ENCODE results near the gene YEATS2. TPM values are rescaled to one million over a fixed set of nuclear protein-coding genes. Genes with fewer than 3 reads are reported as not detected.

Gene YEATS2
- total and polyA plus RNA-seq, 2 of the 4 experiments (the other 2 are of a cell fraction) = 30.1 to 43.0 TPM

GRCh38 chr3:183743231-183743630 is 45.6 kb downstream of the YEATS2 start:
- Histone ChIP-seq H3K79me1 (ENCODE audit: low read depth in 1 of 2, low read length in 2 of 2) (peaks cover 19 to 21% of the 10 kb centered on the region in 2 experiments), H3K4me3 (ENCODE audit: insufficient read depth, low read depth, low read length) (no peak overlapping the region), H2BK5ac (ENCODE audit: low read depth, low read length, poor library complexity, severe bottlenecking) (no peak overlapping the region), H2BK20ac (ENCODE audit: low read depth, low read length) (no peak overlapping the region), H3K14ac (replicated peaks; ENCODE audit: low read depth, low read length) (no peak overlapping the region), H3K18ac (ENCODE audit: low read depth, low read length) (no peak overlapping the region), H3K23ac (ENCODE audit: low read depth, low read length) (no peak overlapping the region), H4K5ac (ENCODE audit: low read depth, low read length) (no peak overlapping the region), H2AK9ac (replicated peaks; ENCODE audit: low read depth, low read length, poor library complexity) (no peak overlapping the region), H3K9ac (ENCODE audit: low read depth, low read length) (no peak overlapping the region), H3K9me1 (ENCODE audit: insufficient read depth, low read length) (no peaks in the 10 kb centered on the region), H3K27me3 (ENCODE audit: control insufficient read depth, insufficient read depth, low read length) (no peaks in the 10 kb centered on the region), H4K20me1 (ENCODE audit: insufficient read depth, low read length) (no peaks in the 10 kb centered on the region; the same call in 1 of the 2 replicates), H2AK5ac (ENCODE audit: low read depth, low read length) (no peak overlapping the region), H2AFZ (replicated peaks; ENCODE audit: low read length, poor library complexity) (no peak overlapping the region), H3K4me1 (ENCODE audit: control insufficient read depth, insufficient read depth, low read length) (no peaks in the 10 kb centered on the region; the same call in 1 of the 2 replicates), H4K91ac (ENCODE audit: insufficient read depth, low read depth, low read length) (no peak overlapping the region), H3K4ac (ENCODE audit: low read depth, low read length) (no peak overlapping the region), H3K9me3 (ENCODE audit: control insufficient read depth, insufficient read depth, low read length) (no peaks in the 10 kb centered on the region), H3K4me2 (ENCODE audit: low read depth, low read length) (no peak overlapping the region), H4K8ac (ENCODE audit: low read depth in 2 of 2, low read length in 2 of 2) (no peak overlapping the region), H3K27ac (ENCODE audit: insufficient read depth, low read length) (no peak overlapping the region), H3K56ac (ENCODE audit: extremely low read depth, insufficient read depth, low read length) (no peak overlapping the region), H2BK15ac (ENCODE audit: low read depth, low read length) (no peak overlapping the region), H3K36me3 (ENCODE audit: control insufficient read depth, insufficient read depth, low read length) (peaks cover 16% of the 10 kb centered on the region), H2BK120ac (ENCODE audit: low read depth, low read length) (no peak overlapping the region)
- CTCF ChIA-PET = no interaction called here
- BruUV-seq (replicated peaks) = no TSS peak
- DNase-seq (no peak), ATAC-seq (ENCODE audit: low read depth) (no peak)
- POLR2A ChIA-PET (ENCODE audit: unreplicated experiment) = no interaction called here
- TF ChIP-seq CEBPB (IDR thresholded peaks at IDR 0.05; ENCODE audit: low read depth, low read length) (no peak), ELK1 (IDR thresholded peaks at IDR 0.05; ENCODE audit: borderline replicate concordance, low read depth, low read length) (no peak), MAFK (IDR thresholded peaks at IDR 0.05; ENCODE audit: low read depth, low read length) (no peak), RCOR1 (IDR thresholded peaks at IDR 0.05; ENCODE audit: insufficient replicate concordance, low read length) (no peak), FOS (IDR thresholded peaks at IDR 0.05; ENCODE audit: low read depth, low read length) (no peak), NFE2L2 (IDR thresholded peaks at IDR 0.05; ENCODE audit: low read depth, low read length) (no peak), BHLHE40 (IDR thresholded peaks at IDR 0.05; ENCODE audit: low read depth, low read length) (no peak), RAD21 (IDR thresholded peaks at IDR 0.05; ENCODE audit: low read length) (no peak), CTCF (conservative IDR thresholded peaks at IDR 0.05; ENCODE audit: low read depth, low read length) (no peak), POLR2A (IDR thresholded peaks at IDR 0.05; ENCODE audit: low read depth, low read length) (no peak), CHD1 (IDR thresholded peaks at IDR 0.05; ENCODE audit: low read depth, low read length) (no peak), RFX5 (IDR thresholded peaks at IDR 0.05; ENCODE audit: low read depth, low read length) (no peak), SMC3 (IDR thresholded peaks at IDR 0.05; ENCODE audit: low read depth, low read length) (no peak), MXI1 (IDR thresholded peaks at IDR 0.05; ENCODE audit: borderline replicate concordance, low read depth, low read length) (no peak), MAZ (IDR thresholded peaks at IDR 0.05; ENCODE audit: borderline replicate concordance, low read depth, low read length) (no peak)
- TF ChIP-seq, protein P1, sequence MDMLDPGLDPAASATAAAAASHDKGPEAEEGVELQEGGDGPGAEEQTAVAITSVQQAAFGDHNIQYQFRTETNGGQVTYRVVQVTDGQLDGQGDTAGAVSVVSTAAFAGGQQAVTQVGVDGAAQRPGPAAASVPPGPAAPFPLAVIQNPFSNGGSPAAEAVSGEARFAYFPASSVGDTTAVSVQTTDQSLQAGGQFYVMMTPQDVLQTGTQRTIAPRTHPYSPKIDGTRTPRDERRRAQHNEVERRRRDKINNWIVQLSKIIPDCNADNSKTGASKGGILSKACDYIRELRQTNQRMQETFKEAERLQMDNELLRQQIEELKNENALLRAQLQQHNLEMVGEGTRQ (IDR thresholded peaks at IDR 0.05; ENCODE audit: low read depth, low read length) = no peak
- in situ Hi-C loops (cut with MboI; ENCODE audit: low sequenced_read_pairs) = no loop called here
- no CpG with 5 or more reads among the region's 7 CpGs for WGBS, 2 experiments (ENCODE audit: extremely low coverage in 2 of 2, insufficient read length in 1 of 2)
- intact Hi-C loops (cut with micrococcal nuclease) = no loop called here
- dilution Hi-C loops (cut with HindIII; ENCODE audit: low sequenced_read_pairs, unreplicated experiment) = no loop called here

Measured in IMR-90 (cell line).